Measurements from ENCODE around the gene PDGFA.

The PDGFA gene

DNA sequence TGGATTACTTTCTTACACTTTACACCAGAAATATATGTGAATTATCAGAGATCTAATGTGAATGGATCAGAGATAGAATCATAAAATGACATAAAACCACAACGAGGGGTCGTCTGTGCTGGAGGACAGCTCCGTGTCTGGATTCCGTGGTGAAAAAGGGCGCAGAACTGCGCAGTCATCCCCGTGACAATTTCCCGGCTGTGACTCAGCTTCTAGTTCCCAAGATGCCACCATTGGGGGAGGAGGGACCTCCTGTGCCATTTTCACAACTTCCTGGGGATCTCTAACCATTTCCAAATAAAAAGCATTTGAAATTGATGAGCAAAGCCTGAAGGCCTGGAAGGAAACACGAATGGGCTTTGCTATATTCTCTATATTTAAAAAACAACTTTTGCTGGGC is 72.1 kb downstream of the PDGFA start:
- Histone ChIP-seq H3K27ac (ENCODE audit: low read length) (no peak overlapping the region), H3K4me2 (ENCODE audit: insufficient read depth, low read length) (no peak overlapping the region), H3K9me3 (ENCODE audit: insufficient read depth, low read length, severe bottlenecking) (peaks cover under 1% of the 10 kb centered on the region), H3K79me2 (ENCODE audit: insufficient read depth, low read length) (no peaks in the 10 kb centered on the region), H3K4me1 (ENCODE audit: insufficient read depth, low read length) (no peaks in the 10 kb centered on the region), H3K4me3 (ENCODE audit: low read depth in 1 of 2, low read length in 2 of 2) (no peak overlapping the region), H3K36me3 (ENCODE audit: insufficient read depth, low read length) (no peaks in the 10 kb centered on the region), H3K9ac (ENCODE audit: low read depth, low read length) (no peak overlapping the region), H3K27me3 (ENCODE audit: insufficient read depth, low read length, poor library complexity) (no peaks in the 10 kb centered on the region), H4K20me1 (ENCODE audit: insufficient read depth, low read length) (no peaks in the 10 kb centered on the region), H2AFZ (ENCODE audit: low read depth, low read length) (no peak overlapping the region)
- no peak for TF ChIP-seq EZH2 (IDR thresholded peaks at IDR 0.05; ENCODE audit: borderline replicate concordance, low read depth, low read length, severe bottlenecking)
- TF ChIP-seq, protein P1, sequence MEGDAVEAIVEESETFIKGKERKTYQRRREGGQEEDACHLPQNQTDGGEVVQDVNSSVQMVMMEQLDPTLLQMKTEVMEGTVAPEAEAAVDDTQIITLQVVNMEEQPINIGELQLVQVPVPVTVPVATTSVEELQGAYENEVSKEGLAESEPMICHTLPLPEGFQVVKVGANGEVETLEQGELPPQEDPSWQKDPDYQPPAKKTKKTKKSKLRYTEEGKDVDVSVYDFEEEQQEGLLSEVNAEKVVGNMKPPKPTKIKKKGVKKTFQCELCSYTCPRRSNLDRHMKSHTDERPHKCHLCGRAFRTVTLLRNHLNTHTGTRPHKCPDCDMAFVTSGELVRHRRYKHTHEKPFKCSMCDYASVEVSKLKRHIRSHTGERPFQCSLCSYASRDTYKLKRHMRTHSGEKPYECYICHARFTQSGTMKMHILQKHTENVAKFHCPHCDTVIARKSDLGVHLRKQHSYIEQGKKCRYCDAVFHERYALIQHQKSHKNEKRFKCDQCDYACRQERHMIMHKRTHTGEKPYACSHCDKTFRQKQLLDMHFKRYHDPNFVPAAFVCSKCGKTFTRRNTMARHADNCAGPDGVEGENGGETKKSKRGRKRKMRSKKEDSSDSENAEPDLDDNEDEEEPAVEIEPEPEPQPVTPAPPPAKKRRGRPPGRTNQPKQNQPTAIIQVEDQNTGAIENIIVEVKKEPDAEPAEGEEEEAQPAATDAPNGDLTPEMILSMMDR (IDR thresholded peaks at IDR 0.05; ENCODE audit: borderline replicate concordance, extremely low read depth, low read length, poor library complexity, severe bottlenecking), result no peak
- ATAC-seq (ENCODE audit: insufficient read depth, low read depth), result no peak
- DNase-seq, result no peak
